ENCODE results near the gene PTGDS. TPM values are rescaled to one million over a fixed set of nuclear protein-coding genes. Genes with fewer than 3 reads are reported as not detected.

Gene PTGDS
- total and polyA plus RNA-seq, 2 donors from 2014 or later: 236 to 709 TPM

- Histone ChIP-seq H3K27ac (ENCODE audit: low read depth in 2 of 2, low read length in 2 of 2) (no peak overlapping the region), H3K27me3 (ENCODE audit: control insufficient read depth, insufficient read depth, low read length) (no peaks in the 10 kb centered on the region), H3K36me3 (ENCODE audit: control insufficient read depth in 2 of 3, insufficient read depth in 3 of 3, low read length in 3 of 3) (no peaks in the 10 kb centered on the region), H3K9ac (ENCODE audit: low read length in 3 of 3) (no peak overlapping the region), H3K4me3 (ENCODE audit: low read length in 3 of 3) (no peak overlapping the region), H3K4me1 (ENCODE audit: control insufficient read depth in 2 of 3, insufficient read depth in 2 of 3, low read depth in 1 of 3, low read length in 3 of 3) (peaks cover 0 to 8% (median 0%) of the 10 kb centered on the region in 3 donors), H3K9me3 (ENCODE audit: control insufficient read depth in 2 of 3, insufficient read depth in 1 of 3, low read length in 3 of 3) (no peaks in the 10 kb centered on the region)
- FAIRE-seq (no peak), DNase-seq (no peak)
- TF ChIP-seq CTCF (IDR thresholded peaks at IDR 0.05; ENCODE audit: borderline replicate concordance, extremely low read depth, insufficient read depth): no peak
- intact Hi-C loops (cut with DNase I): no loop called here
Measured at GRCh38 chr9:136972335-136972734, 5.0 kb upstream of the PTGDS start.

GRCh38 chr9:136972743-136973142, 4.6 kb upstream of the PTGDS start:
- intact Hi-C loops (cut with DNase I): no loop called here
- no peak overlapping the region for H3K9ac ChIP-seq (ENCODE audit: low read length in 3 of 3)
- H3K4me1 ChIP-seq (ENCODE audit: control insufficient read depth in 2 of 3, insufficient read depth in 2 of 3, low read depth in 1 of 3, low read length in 3 of 3): peaks cover 0 to 12% (median 0%) of the 10 kb centered on the region in 3 donors
- H3K9me3 ChIP-seq (ENCODE audit: control insufficient read depth in 2 of 3, insufficient read depth in 1 of 3, low read length in 3 of 3): no peaks in the 10 kb centered on the region
- H3K4me3 ChIP-seq (ENCODE audit: low read length in 3 of 3): no peak overlapping the region
- H3K27me3 ChIP-seq (ENCODE audit: control insufficient read depth, insufficient read depth, low read length): no peaks in the 10 kb centered on the region
- FAIRE-seq: no peak
- no peak for DNase-seq
- no peak overlapping the region for H3K27ac ChIP-seq (ENCODE audit: low read depth in 2 of 2, low read length in 2 of 2)
- no peaks in the 10 kb centered on the region for H3K36me3 ChIP-seq (ENCODE audit: control insufficient read depth in 2 of 3, insufficient read depth in 3 of 3, low read length in 3 of 3)
- no peak for TF ChIP-seq CTCF (IDR thresholded peaks at IDR 0.05; ENCODE audit: borderline replicate concordance, extremely low read depth, insufficient read depth)

- Histone ChIP-seq H3K4me3 (ENCODE audit: low read length in 3 of 3) (no peak overlapping the region), H3K4me1 (ENCODE audit: control insufficient read depth in 2 of 3, insufficient read depth in 2 of 3, low read depth in 1 of 3, low read length in 3 of 3) (peaks cover 0 to 14% (median 0%) of the 10 kb centered on the region in 3 donors), H3K27ac (ENCODE audit: low read depth in 2 of 2, low read length in 2 of 2) (no peak overlapping the region), H3K27me3 (ENCODE audit: control insufficient read depth, insufficient read depth, low read length) (no peaks in the 10 kb centered on the region), H3K9ac (ENCODE audit: low read length in 3 of 3) (no peak overlapping the region), H3K9me3 (ENCODE audit: control insufficient read depth in 2 of 3, insufficient read depth in 1 of 3, low read length in 3 of 3) (no peaks in the 10 kb centered on the region), H3K36me3 (ENCODE audit: control insufficient read depth in 2 of 3, insufficient read depth in 3 of 3, low read length in 3 of 3) (no peaks in the 10 kb centered on the region)
- FAIRE-seq (no peak), DNase-seq (no peak)
- no peak for TF ChIP-seq CTCF (IDR thresholded peaks at IDR 0.05; ENCODE audit: borderline replicate concordance, extremely low read depth, insufficient read depth)
- intact Hi-C loops (cut with DNase I): no loop called here
Measured at GRCh38 chr9:136973618-136974617, 3.4 kb upstream of the PTGDS start.

Data from kidney (tissue), 14 donors.